ENCODE measurements around the gene NDUFA5.

Gene NDUFA5

DNA sequence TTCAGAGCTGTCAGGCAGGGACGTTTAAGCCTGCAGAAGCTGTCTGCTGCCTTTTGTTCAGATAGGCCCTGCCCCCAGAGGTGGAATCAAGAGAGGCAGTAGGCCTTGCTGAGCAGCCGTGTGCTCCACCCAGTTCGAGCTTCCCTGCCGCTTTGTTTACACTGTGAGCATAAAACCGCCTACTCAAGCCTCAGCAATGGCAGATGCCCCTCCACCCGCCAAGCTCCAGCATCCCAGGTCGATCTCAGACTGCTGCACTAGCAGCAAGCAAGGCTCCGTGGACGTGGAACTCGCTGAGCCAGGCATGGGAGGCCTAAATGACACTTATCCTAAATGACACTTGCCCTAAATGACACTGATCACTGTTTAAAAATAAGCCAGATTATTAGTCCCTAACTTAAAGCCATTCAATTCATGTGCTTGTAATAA is 37.2 kb upstream of the NDUFA5 start:
- H3K27ac ChIP-seq = peak overlapping the region; percentile 8; the same call in 1 of the 2 replicates
- peak; percentile 29 for TF ChIP-seq CTCF (IDR thresholded peaks at IDR 0.05)
- TF ChIP-seq ZFX (IDR thresholded peaks at IDR 0.05; ENCODE audit: borderline replicate concordance) = no peak

GRCh38 chr7:123588376-123588775 is 30.8 kb upstream of the NDUFA5 start:
- TF ChIP-seq CTCF (IDR thresholded peaks at IDR 0.05) (no peak), ZFX (IDR thresholded peaks at IDR 0.05; ENCODE audit: borderline replicate concordance) (no peak)
- no peak overlapping the region for H3K27ac ChIP-seq

GRCh38 chr7:123583821-123584220 is 26.2 kb upstream of the NDUFA5 start:
- no peak overlapping the region for H3K27ac ChIP-seq
- TF ChIP-seq CTCF (IDR thresholded peaks at IDR 0.05) = no peak
- no peak for TF ChIP-seq ZFX (IDR thresholded peaks at IDR 0.05; ENCODE audit: borderline replicate concordance)

GRCh38 chr7:123581162-123581459 is 23.5 kb upstream of the NDUFA5 start:
- no peak overlapping the region for H3K27ac ChIP-seq
- peak; percentile 81 for TF ChIP-seq CTCF (IDR thresholded peaks at IDR 0.05)
- no peak for TF ChIP-seq ZFX (IDR thresholded peaks at IDR 0.05; ENCODE audit: borderline replicate concordance)

DNA sequence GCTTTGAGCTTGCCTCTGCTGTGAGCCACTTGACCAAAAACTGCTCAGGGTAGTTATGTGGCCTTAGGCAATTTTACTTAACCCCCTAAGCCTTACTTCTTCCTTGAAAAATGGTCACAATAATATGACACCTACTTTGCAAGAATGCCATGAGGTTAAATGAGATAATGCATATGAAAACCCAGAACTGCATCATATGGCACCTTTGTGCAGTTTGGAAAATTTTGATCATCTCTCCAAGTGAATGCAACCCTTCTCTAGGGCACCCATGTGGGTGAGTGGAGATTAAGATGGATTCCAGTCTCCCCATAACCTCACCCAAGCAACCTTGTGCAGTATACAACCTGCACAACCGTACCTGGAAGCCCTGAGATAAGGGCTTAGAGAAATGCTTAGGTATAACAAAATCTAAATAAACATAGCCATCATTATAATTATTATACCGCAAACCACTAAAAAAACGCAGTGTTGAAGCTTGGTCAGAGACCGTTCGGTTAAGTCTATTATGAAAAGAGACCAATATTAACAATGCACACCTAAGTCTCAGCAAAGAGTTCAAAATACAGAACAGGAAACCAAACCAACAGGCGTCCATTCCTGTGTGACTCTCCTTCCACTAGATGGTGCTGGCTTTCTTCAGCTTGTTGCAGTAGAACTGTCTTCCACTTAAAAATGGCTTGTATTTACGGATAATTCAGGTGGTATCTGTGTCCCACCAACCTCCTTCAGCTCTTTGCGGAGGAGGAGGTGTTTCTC is 23.0 kb upstream of the NDUFA5 start:
- TF ChIP-seq CTCF (IDR thresholded peaks at IDR 0.05) = peak; percentile 99
- no peak for TF ChIP-seq ZFX (IDR thresholded peaks at IDR 0.05; ENCODE audit: borderline replicate concordance)
- H3K27ac ChIP-seq = no peak overlapping the region

DNA sequence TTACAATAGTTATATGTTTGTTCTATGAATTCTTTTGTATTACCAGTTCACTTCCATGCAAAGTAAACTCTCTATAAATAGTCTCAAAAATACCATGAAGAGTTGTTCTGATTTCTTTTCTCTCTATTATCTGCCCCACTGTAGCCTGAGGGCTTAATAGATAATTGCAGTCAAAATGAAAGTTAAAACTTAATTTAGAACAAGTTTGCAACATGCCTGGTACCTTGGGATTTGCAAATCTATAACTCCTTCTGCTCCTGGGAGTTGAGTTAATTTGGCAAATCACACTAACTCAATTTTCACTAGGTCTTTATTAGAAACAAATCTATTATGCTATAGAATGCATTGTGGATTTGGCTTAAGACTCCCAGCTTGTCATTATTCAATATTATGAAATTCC is 21.8 kb upstream of the NDUFA5 start:
- no peak overlapping the region for H3K27ac ChIP-seq
- TF ChIP-seq CTCF (IDR thresholded peaks at IDR 0.05) (no peak), ZFX (IDR thresholded peaks at IDR 0.05; ENCODE audit: borderline replicate concordance) (no peak)

DNA sequence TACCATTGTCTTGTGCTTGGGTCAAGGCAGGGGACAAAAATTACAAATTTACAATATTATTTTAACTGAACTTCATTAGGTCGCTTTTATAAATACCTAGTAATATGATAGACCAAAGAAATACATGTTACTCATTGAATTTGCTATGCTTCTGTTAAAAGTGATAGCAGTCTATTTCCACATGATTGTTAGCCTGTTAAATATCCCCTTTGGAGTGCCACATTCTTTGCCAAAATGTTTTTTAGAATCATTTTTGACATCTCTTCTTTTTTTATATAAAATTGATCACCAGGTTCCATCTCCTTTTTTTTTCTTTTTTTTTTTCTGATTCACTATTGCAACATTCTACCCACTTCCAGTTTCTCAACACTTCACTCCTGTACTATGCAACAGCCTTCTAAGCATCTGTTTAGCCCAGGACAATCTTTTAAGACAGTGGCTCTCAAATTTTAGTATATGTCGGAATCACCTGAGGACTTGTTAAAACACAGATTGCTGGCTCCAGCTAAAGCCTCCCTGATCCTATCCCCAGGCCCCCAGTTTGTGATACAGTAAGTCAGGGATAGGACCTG is 16.4 kb upstream of the NDUFA5 start:
- TF ChIP-seq ZFX (IDR thresholded peaks at IDR 0.05; ENCODE audit: borderline replicate concordance) = no peak
- TF ChIP-seq CTCF (IDR thresholded peaks at IDR 0.05) = no peak
- no peak overlapping the region for H3K27ac ChIP-seq
